ENCODE measurements around the gene TMEM52B.

The TMEM52B gene

GRCh38 chr12:10142976-10143589 is 35.7 kb upstream of the TMEM52B start:
- TF ChIP-seq CTCF (IDR thresholded peaks at IDR 0.05; ENCODE audit: borderline replicate concordance, insufficient read depth, low read depth, low read length): no peak
- no peak overlapping the region for H3K4me3 ChIP-seq (ENCODE audit: low read depth, low read length)

GRCh38 chr12:10147714-10148403 is 31.0 kb upstream of the TMEM52B start:
- no peak overlapping the region for H3K4me3 ChIP-seq (ENCODE audit: low read depth, low read length)
- TF ChIP-seq CTCF (IDR thresholded peaks at IDR 0.05; ENCODE audit: borderline replicate concordance, insufficient read depth, low read depth, low read length): no peak

- H3K4me3 ChIP-seq (ENCODE audit: low read depth, low read length): no peak overlapping the region
- no peak for TF ChIP-seq CTCF (IDR thresholded peaks at IDR 0.05; ENCODE audit: borderline replicate concordance, insufficient read depth, low read depth, low read length)
These were observed 27.2 kb upstream of the TMEM52B start for GRCh38 chr12:10151621-10152020.

- H3K4me3 ChIP-seq (ENCODE audit: low read depth, low read length): peak overlapping the region; percentile 60
- peak; percentile 75 for TF ChIP-seq CTCF (IDR thresholded peaks at IDR 0.05; ENCODE audit: borderline replicate concordance, insufficient read depth, low read depth, low read length)
These were observed 25.3 kb upstream of the TMEM52B start for GRCh38 chr12:10153271-10154144.

- no peak for TF ChIP-seq CTCF (IDR thresholded peaks at IDR 0.05; ENCODE audit: borderline replicate concordance, insufficient read depth, low read depth, low read length)
- H3K4me3 ChIP-seq (ENCODE audit: low read depth, low read length): peak overlapping the region; percentile 60
These were observed 24.7 kb upstream of the TMEM52B start for GRCh38 chr12:10154145-10154496.

- TF ChIP-seq CTCF (IDR thresholded peaks at IDR 0.05; ENCODE audit: borderline replicate concordance, insufficient read depth, low read depth, low read length): no peak
- no peak overlapping the region for H3K4me3 ChIP-seq (ENCODE audit: low read depth, low read length)
These were observed 22.9 kb upstream of the TMEM52B start for GRCh38 chr12:10155966-10156365.
